Activated CD4-positive, alpha-beta memory T cell treated with anti-CD3 and anti-CD28 coated beads for 36 hours (primary cell): ENCODE measurements around the gene LIN37. TPM values are rescaled to one million over a fixed set of nuclear protein-coding genes. Genes with fewer than 3 reads are reported as not detected.

Experiments
- CTCF ChIA-PET: fragments of 350-600 bp; sonication (Branson Sonifier 250); formaldehyde crosslinking; loops from one replicate; lab custom pipeline; 2021; ENCODE audit warnings: antibody characterized with exemption, inconsistent platforms; lab: Charles Lee
- POLR2A ChIA-PET: fragments of 350-600 bp; sonication (Branson Sonifier 250); formaldehyde crosslinking; loops from one replicate; lab custom pipeline; 2021; ENCODE audit warnings: antibody characterized with exemption; lab: Charles Lee
- DNase-seq: peaks from one replicate; pipeline ENCODE4 v3.0.0-alpha.2; 2020
- H3K27ac Mint-ChIP-seq: one replicate; pipeline ENCODE4 v1.8.0; 2021; ENCODE audit warnings: mixed read lengths
- H3K27me3 Mint-ChIP-seq: one replicate; pipeline ENCODE4 v1.8.0; 2021; ENCODE audit warnings: mixed read lengths
- H3K36me3 Mint-ChIP-seq: one replicate; pipeline ENCODE4 v1.8.0; 2021; ENCODE audit warnings: mixed read lengths
- H3K4me1 Mint-ChIP-seq: one replicate; pipeline ENCODE4 v1.8.0; 2021; ENCODE audit warnings: low read depth, mixed read lengths
- H3K4me3 Mint-ChIP-seq: one replicate; pipeline ENCODE4 v1.8.0; 2021; ENCODE audit warnings: mild to moderate bottlenecking, mixed read lengths
- H3K9me3 Mint-ChIP-seq: one replicate; pipeline ENCODE4 v1.8.0; 2021; ENCODE audit warnings: mixed read lengths
- intact Hi-C: fragments of 100-400 bp; cut with micrococcal nuclease; formaldehyde crosslinking; loops from one replicate; pipeline ENCODE4 v1.15.1; 2023
- total RNA-seq, 2 experiments: library from RNA; stranded (reverse); gene quantifications; one replicate each; pipeline ENCODE4 v1.2.3, GENCODE V29; 2021

Gene LIN37
- total RNA-seq, 2 experiments from 2014 or later = 7.5 TPM

- CTCF ChIA-PET = no interaction called here
Observed at GRCh38 chr19:35729021-35729420, 19.4 kb upstream of the LIN37 start.

GRCh38 chr19:35729763-35730162, 18.6 kb upstream of the LIN37 start:
- ChIA-PET POLR2A (interaction anchor here (2.4 to 3.0 kb wide), 2 partner anchors 10 to 11 kb away, joined by 6 to 8 read pairs; no protein-coding TSS in a partner anchor), CTCF (no interaction called here)
- Mint-ChIP-seq H3K9me3 (no peaks in the 10 kb centered on the region), H3K27me3 (no peaks in the 10 kb centered on the region), H3K4me1 (no peaks in the 10 kb centered on the region), H3K27ac (no peak overlapping the region), H3K4me3 (no peak overlapping the region), H3K36me3 (peaks cover 68% of the 10 kb centered on the region)
- no peak for DNase-seq
- intact Hi-C loops = no loop called here

More at GRCh38 chr19:35729021-35729420, 19.4 kb upstream of the LIN37 start:
- Mint-ChIP-seq H3K36me3 (peaks cover 68% of the 10 kb centered on the region), H3K27me3 (no peaks in the 10 kb centered on the region), H3K4me1 (no peaks in the 10 kb centered on the region), H3K27ac (no peak overlapping the region), H3K9me3 (no peaks in the 10 kb centered on the region), H3K4me3 (no peak overlapping the region)
- no peak for DNase-seq
- POLR2A ChIA-PET = interaction anchor here (3.0 kb wide), 1 partner anchor 10 kb away, joined by 8 read pairs; no protein-coding TSS in a partner anchor
- intact Hi-C loops = no loop called here

- DNase-seq = no peak
- ChIA-PET CTCF (no interaction called here), POLR2A (interaction anchor here (2.4 kb wide), 1 partner anchor 10 kb away, joined by 6 read pairs; no protein-coding TSS in a partner anchor)
- H3K9me3 Mint-ChIP-seq = no peaks in the 10 kb centered on the region
- H3K27me3 Mint-ChIP-seq = no peaks in the 10 kb centered on the region
- peaks cover 65% of the 10 kb centered on the region for H3K36me3 Mint-ChIP-seq
- intact Hi-C loops = no loop called here
- H3K4me1 Mint-ChIP-seq = no peaks in the 10 kb centered on the region
- H3K4me3 Mint-ChIP-seq = no peak overlapping the region
- H3K27ac Mint-ChIP-seq = no peak overlapping the region
Observed at GRCh38 chr19:35730326-35730725, 18.1 kb upstream of the LIN37 start.

- no peak overlapping the region for H3K4me3 Mint-ChIP-seq
- H3K4me1 Mint-ChIP-seq = peaks cover under 1% of the 10 kb centered on the region
- intact Hi-C loops = no loop called here
- no peak for DNase-seq
- POLR2A ChIA-PET = interaction anchor here (0.8 to 2.4 kb wide), 3 partner anchors 9 to 29 kb away, joined by 3 to 6 read pairs (median 3); no protein-coding TSS in a partner anchor
- peaks cover 60% of the 10 kb centered on the region for H3K36me3 Mint-ChIP-seq
- no peaks in the 10 kb centered on the region for H3K27me3 Mint-ChIP-seq
- CTCF ChIA-PET = no interaction called here
- H3K27ac Mint-ChIP-seq = no peak overlapping the region
- no peaks in the 10 kb centered on the region for H3K9me3 Mint-ChIP-seq
Observed at GRCh38 chr19:35731353-35731752, 17.0 kb upstream of the LIN37 start.

- intact Hi-C loops = no loop called here
- no peak overlapping the region for H3K27ac Mint-ChIP-seq
- POLR2A ChIA-PET = interaction anchor here (0.8 to 2.4 kb wide), 3 partner anchors 8 to 30 kb away, joined by 3 to 6 read pairs (median 3); no protein-coding TSS in a partner anchor
- no peak overlapping the region for H3K4me3 Mint-ChIP-seq
- peaks cover 3% of the 10 kb centered on the region for H3K4me1 Mint-ChIP-seq
- DNase-seq = no peak
- peaks cover 61% of the 10 kb centered on the region for H3K36me3 Mint-ChIP-seq
- H3K27me3 Mint-ChIP-seq = no peaks in the 10 kb centered on the region
- H3K9me3 Mint-ChIP-seq = no peaks in the 10 kb centered on the region
- CTCF ChIA-PET = no interaction called here
Observed at GRCh38 chr19:35731779-35732405, 16.5 kb upstream of the LIN37 start.

- no peak for DNase-seq
- Mint-ChIP-seq H3K4me3 (no peak overlapping the region), H3K4me1 (peaks cover 5% of the 10 kb centered on the region), H3K27ac (no peak overlapping the region), H3K36me3 (peaks cover 63% of the 10 kb centered on the region), H3K9me3 (no peaks in the 10 kb centered on the region), H3K27me3 (no peaks in the 10 kb centered on the region)
- POLR2A ChIA-PET = interaction anchor here (1.1 kb wide), 1 partner anchor 31 kb away, joined by 3 read pairs; no protein-coding TSS in a partner anchor
- CTCF ChIA-PET = no interaction called here
- intact Hi-C loops = no loop called here
Observed at GRCh38 chr19:35732540-35733179, 15.7 kb upstream of the LIN37 start.

- ChIA-PET POLR2A (no interaction called here), CTCF (interaction anchor here (0.8 kb wide), 1 partner anchor 39 kb away, joined by 3 read pairs; no protein-coding TSS in a partner anchor)
- peaks cover 62% of the 10 kb centered on the region for H3K36me3 Mint-ChIP-seq
- peak overlapping the region; percentile 40 for H3K27ac Mint-ChIP-seq
- DNase-seq = no peak
- no peaks in the 10 kb centered on the region for H3K27me3 Mint-ChIP-seq
- intact Hi-C loops = no loop called here
- no peaks in the 10 kb centered on the region for H3K9me3 Mint-ChIP-seq
- H3K4me1 Mint-ChIP-seq = peaks cover 5% of the 10 kb centered on the region
- no peak overlapping the region for H3K4me3 Mint-ChIP-seq
Observed at GRCh38 chr19:35733180-35734125, 14.9 kb upstream of the LIN37 start.

- Mint-ChIP-seq H3K4me1 (peaks cover 5% of the 10 kb centered on the region), H3K27me3 (no peaks in the 10 kb centered on the region), H3K9me3 (no peaks in the 10 kb centered on the region), H3K27ac (peak overlapping the region; percentile 40), H3K36me3 (peaks cover 59% of the 10 kb centered on the region), H3K4me3 (no peak overlapping the region)
- POLR2A ChIA-PET = no interaction called here
- CTCF ChIA-PET = interaction anchor here (0.8 kb wide), 1 partner anchor 40 kb away, joined by 3 read pairs; no protein-coding TSS in a partner anchor
- DNase-seq = no peak
- intact Hi-C loops = no loop called here
Observed at GRCh38 chr19:35734273-35734672, 14.1 kb upstream of the LIN37 start.

GRCh38 chr19:35734889-35735288, 13.5 kb upstream of the LIN37 start:
- DNase-seq = no peak
- no peaks in the 10 kb centered on the region for H3K9me3 Mint-ChIP-seq
- H3K27me3 Mint-ChIP-seq = no peaks in the 10 kb centered on the region
- no peak overlapping the region for H3K4me3 Mint-ChIP-seq
- POLR2A ChIA-PET = no interaction called here
- intact Hi-C loops = no loop called here
- peaks cover 10% of the 10 kb centered on the region for H3K4me1 Mint-ChIP-seq
- CTCF ChIA-PET = no interaction called here
- H3K27ac Mint-ChIP-seq = no peak overlapping the region
- peaks cover 53% of the 10 kb centered on the region for H3K36me3 Mint-ChIP-seq

GRCh38 chr19:35736913-35737886, 11.2 kb upstream of the LIN37 start:
- DNase-seq = peak; percentile 42
- Mint-ChIP-seq H3K27ac (peak overlapping the region; percentile 67), H3K27me3 (no peaks in the 10 kb centered on the region), H3K36me3 (peaks cover 47% of the 10 kb centered on the region), H3K4me3 (no peak overlapping the region), H3K9me3 (no peaks in the 10 kb centered on the region), H3K4me1 (peaks cover 11% of the 10 kb centered on the region)
- intact Hi-C loops = loop anchor here (1.0 kb wide), 1 partner anchor 44 kb away; no protein-coding TSS in a partner anchor
- ChIA-PET CTCF (interaction anchor here (0.6 to 1.5 kb wide), 3 partner anchors 26 to 82 kb away, joined by 3 to 4 read pairs (median 4); no protein-coding TSS in a partner anchor), POLR2A (interaction anchor here (0.8 to 2.4 kb wide), 4 partner anchors 12 to 146 kb away, joined by 3 to 7 read pairs (median 4); no protein-coding TSS in a partner anchor)
